PC-3 (cell line): ENCODE measurements around the gene EIF4G1. TPM values are rescaled to one million over a fixed set of nuclear protein-coding genes. Genes with fewer than 3 reads are reported as not detected.

ENCODE experiments used
- ATAC-seq: fragments of 200-7000 bp; cut with Tn5 transposase; 2 replicates; pipeline ENCODE4 v1.9.1; 2020; ENCODE audit warnings: mild to moderate bottlenecking, moderate library complexity
- BruUV-seq: library from RNA; stranded (reverse); fragments of 400-500 nt; replicated peaks from 2 replicates; lab custom pipeline; 2021; lab: Mats Ljungman, UMichigan
- CTCF ChIA-PET: fragments of 300-600 bp; sonication (Branson Sonifier 250); formaldehyde crosslinking; loops from one replicate; lab custom pipeline; 2022; ENCODE audit warnings: antibody characterized with exemption; lab: Charles Lee
- POLR2A ChIA-PET: fragments of 300-600 bp; sonication (Branson Sonifier 250); formaldehyde crosslinking; loops from one replicate; lab custom pipeline; 2022; ENCODE audit warnings: antibody characterized with exemption; ENCODE audit not compliant: unreplicated experiment; lab: Charles Lee
- DNase-seq: peaks from one replicate; pipeline ENCODE4 v3.0.0-alpha.2; 2015
- H2AFZ ChIP-seq: fragments of 300-600 bp; sonication (generic); 2 replicates; pipeline ENCODE4 v1.6.0; 2016; ENCODE audit warnings: antibody characterized with exemption, low read length
- H3F3A ChIP-seq: fragments of 300-600 bp; sonication (generic); one replicate; pipeline ENCODE4 v1.6.0; 2017; ENCODE audit warnings: antibody characterized with exemption, low read length, control low read depth, mild to moderate bottlenecking; ENCODE audit not compliant: unreplicated experiment
- H3K27ac ChIP-seq: fragments of 300-600 bp; sonication (generic); 2 replicates; pipeline ENCODE4 v1.5.1; 2016; ENCODE audit warnings: mild to moderate bottlenecking, low read length
- H3K27me3 ChIP-seq: fragments of 300-600 bp; sonication (generic); 2 replicates; pipeline ENCODE4 v1.6.1; 2016; ENCODE audit warnings: low read length, mixed read lengths
- H3K36me3 ChIP-seq: fragments of 300-600 bp; sonication (generic); 2 replicates; pipeline ENCODE4 v1.6.1; 2016; ENCODE audit warnings: low read depth, mixed run types, low read length, mixed read lengths
- H3K4me1 ChIP-seq: fragments of 300-600 bp; sonication (generic); 2 replicates; pipeline ENCODE4 v1.5.1; 2016; ENCODE audit warnings: low read length; ENCODE audit not compliant: insufficient read depth
- H3K4me2 ChIP-seq: fragments of 300-600 bp; sonication (generic); 2 replicates; pipeline ENCODE4 v1.6.0; 2016; ENCODE audit warnings: low read length
- H3K4me3 ChIP-seq: fragments of 300-600 bp; sonication (generic); 2 replicates; pipeline ENCODE4 v1.5.1; 2016; ENCODE audit warnings: mild to moderate bottlenecking, low read length, mixed read lengths
- H3K79me2 ChIP-seq: fragments of 300-600 bp; sonication (generic); 2 replicates; pipeline ENCODE4 v1.6.1; 2017; ENCODE audit warnings: low read length, mixed read lengths
- H3K9ac ChIP-seq: fragments of 300-600 bp; sonication (generic); 2 replicates; pipeline ENCODE4 v1.6.0; 2016; ENCODE audit warnings: mild to moderate bottlenecking, low read length
- H3K9me2 ChIP-seq: fragments of 300-600 bp; sonication (generic); replicated peaks from 2 replicates; pipeline ENCODE4 v1.6.1; 2016; ENCODE audit warnings: mixed run types, low read length, mixed read lengths
- H3K9me3 ChIP-seq: fragments of 300-600 bp; sonication (generic); 2 replicates; pipeline ENCODE4 v1.6.1; 2016; ENCODE audit warnings: low read length, mixed read lengths
- H4K20me1 ChIP-seq: fragments of 300-600 bp; sonication (generic); 2 replicates; pipeline ENCODE4 v1.6.1; 2016; ENCODE audit warnings: low read length, mixed read lengths
- EZH2 ChIP-seq: fragments of 300-600 bp; sonication (generic); IDR thresholded peaks from one replicate; pipeline ENCODE4 v1.6.1; 2017; ENCODE audit warnings: antibody characterized with exemption, mild to moderate bottlenecking, low read length; ENCODE audit not compliant: unreplicated experiment
- EZH2phosphoT487 ChIP-seq: fragments of 300-600 bp; sonication (generic); IDR thresholded peaks from 2 replicates; pipeline ENCODE4 v1.6.1; 2018; ENCODE audit warnings: mild to moderate bottlenecking, antibody characterized with exemption, low read length, borderline replicate concordance
- intact Hi-C: fragments of 100-400 bp; cut with micrococcal nuclease; formaldehyde crosslinking; loops from 2 replicates; pipeline ENCODE4 v1.9.0; 2023
- total RNA-seq: library from RNA; depleted of rRNA; stranded (reverse); fragments of >200 nt; gene quantifications from 2 replicates; pipeline ENCODE4 v1.2.3, GENCODE V29; 2014
- TF ChIP-seq, protein P1 (sequence below): fragments of 300-600 bp; sonication (generic); conservative IDR thresholded peaks from 2 replicates; pipeline ENCODE4 v1.5.1; 2017; ENCODE audit warnings: antibody characterized with exemption, low read depth, mild to moderate bottlenecking, low read length

Gene EIF4G1
- total RNA-seq, 1 experiment from 2014 or later: 463 TPM

DNA sequence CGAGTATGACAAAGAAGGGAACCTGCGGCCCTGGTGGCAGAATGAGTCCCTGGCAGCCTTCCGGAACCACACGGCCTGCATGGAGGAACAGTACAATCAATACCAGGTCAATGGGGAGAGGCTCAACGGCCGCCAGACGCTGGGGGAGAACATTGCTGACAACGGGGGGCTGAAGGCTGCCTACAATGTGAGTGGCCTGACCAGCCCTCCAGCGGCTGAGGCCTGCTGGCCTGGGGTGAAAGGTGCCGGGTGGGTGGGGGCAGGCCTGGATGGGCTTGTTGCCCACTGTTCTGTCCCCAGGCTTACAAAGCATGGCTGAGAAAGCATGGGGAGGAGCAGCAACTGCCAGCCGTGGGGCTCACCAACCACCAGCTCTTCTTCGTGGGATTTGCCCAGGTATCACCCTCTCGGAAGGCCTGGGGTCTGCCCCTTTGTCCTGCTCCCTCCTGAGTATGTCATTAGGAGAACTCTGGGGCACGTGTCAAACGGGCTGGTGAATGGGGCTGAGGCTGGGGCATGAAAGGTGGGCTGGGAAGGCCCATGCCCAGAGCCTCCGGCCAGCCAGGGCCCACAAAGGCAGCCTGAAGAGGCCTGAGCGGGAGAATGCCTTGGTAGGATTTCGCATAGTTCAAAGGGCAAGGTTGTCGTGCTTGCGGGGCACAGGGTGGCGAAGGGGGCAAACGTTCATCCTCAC is 23.2 kb upstream of the EIF4G1 start:
- no peaks in the 10 kb centered on the region for H3K36me3 ChIP-seq
- no peak for ATAC-seq
- H3K9me3 ChIP-seq: no peaks in the 10 kb centered on the region
- no peaks in the 10 kb centered on the region for H4K20me1 ChIP-seq
- TF ChIP-seq, protein P1, sequence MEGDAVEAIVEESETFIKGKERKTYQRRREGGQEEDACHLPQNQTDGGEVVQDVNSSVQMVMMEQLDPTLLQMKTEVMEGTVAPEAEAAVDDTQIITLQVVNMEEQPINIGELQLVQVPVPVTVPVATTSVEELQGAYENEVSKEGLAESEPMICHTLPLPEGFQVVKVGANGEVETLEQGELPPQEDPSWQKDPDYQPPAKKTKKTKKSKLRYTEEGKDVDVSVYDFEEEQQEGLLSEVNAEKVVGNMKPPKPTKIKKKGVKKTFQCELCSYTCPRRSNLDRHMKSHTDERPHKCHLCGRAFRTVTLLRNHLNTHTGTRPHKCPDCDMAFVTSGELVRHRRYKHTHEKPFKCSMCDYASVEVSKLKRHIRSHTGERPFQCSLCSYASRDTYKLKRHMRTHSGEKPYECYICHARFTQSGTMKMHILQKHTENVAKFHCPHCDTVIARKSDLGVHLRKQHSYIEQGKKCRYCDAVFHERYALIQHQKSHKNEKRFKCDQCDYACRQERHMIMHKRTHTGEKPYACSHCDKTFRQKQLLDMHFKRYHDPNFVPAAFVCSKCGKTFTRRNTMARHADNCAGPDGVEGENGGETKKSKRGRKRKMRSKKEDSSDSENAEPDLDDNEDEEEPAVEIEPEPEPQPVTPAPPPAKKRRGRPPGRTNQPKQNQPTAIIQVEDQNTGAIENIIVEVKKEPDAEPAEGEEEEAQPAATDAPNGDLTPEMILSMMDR: no peak
- TF ChIP-seq EZH2: no peak
- intact Hi-C loops: no loop called here
- H3K27ac ChIP-seq: no peak overlapping the region
- H3K27me3 ChIP-seq: no peaks in the 10 kb centered on the region
- no peak overlapping the region for H3K9ac ChIP-seq
- no peaks in the 10 kb centered on the region for H3K9me2 ChIP-seq
- no peak overlapping the region for H3K4me2 ChIP-seq
- H3K4me1 ChIP-seq: no peaks in the 10 kb centered on the region
- H3F3A ChIP-seq: no peaks in the 10 kb centered on the region
- H3K79me2 ChIP-seq: no peaks in the 10 kb centered on the region
- no peak overlapping the region for H3K4me3 ChIP-seq
- DNase-seq: no peak
- H2AFZ ChIP-seq: no peak overlapping the region
- BruUV-seq: no TSS peak
- POLR2A ChIA-PET: no interaction called here
- CTCF ChIA-PET: no interaction called here

DNA sequence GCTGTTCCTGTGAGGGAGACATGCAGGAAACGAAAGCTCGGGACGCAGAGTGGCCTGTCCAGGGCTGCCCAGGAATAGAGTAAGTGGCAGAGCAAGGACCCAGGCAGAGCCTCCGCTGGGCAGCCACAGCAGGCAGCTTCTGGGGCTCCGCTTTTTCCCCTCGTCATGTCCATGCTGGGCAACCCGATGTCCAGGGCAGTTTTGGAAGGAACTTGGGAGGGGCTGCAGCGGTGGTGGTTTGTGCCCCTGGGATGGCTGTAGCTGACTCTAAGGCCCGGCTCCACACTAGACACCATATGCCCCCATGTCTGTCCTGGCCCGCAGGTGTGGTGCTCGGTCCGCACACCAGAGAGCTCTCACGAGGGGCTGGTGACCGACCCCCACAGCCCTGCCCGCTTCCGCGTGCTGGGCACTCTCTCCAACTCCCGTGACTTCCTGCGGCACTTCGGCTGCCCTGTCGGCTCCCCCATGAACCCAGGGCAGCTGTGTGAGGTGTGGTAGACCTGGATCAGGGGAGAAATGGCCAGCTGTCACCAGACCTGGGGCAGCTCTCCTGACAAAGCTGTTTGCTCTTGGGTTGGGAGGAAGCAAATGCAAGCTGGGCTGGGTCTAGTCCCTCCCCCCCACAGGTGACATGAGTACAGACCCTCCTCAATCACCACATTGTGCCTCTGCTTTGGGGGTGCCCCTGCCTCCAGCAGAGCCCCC is 22.5 kb upstream of the EIF4G1 start:
- POLR2A ChIA-PET: no interaction called here
- TF ChIP-seq, protein P1: no peak
- TF ChIP-seq EZH2 (no peak), EZH2phosphoT487 (no peak)
- DNase-seq (no peak), ATAC-seq (no peak)
- Histone ChIP-seq H4K20me1 (no peaks in the 10 kb centered on the region), H3K4me1 (no peaks in the 10 kb centered on the region), H3K4me3 (no peak overlapping the region), H3K9me3 (no peaks in the 10 kb centered on the region), H3K27ac (no peak overlapping the region), H2AFZ (no peak overlapping the region), H3F3A (no peaks in the 10 kb centered on the region), H3K27me3 (no peaks in the 10 kb centered on the region), H3K36me3 (no peaks in the 10 kb centered on the region), H3K9ac (no peak overlapping the region), H3K79me2 (no peaks in the 10 kb centered on the region), H3K4me2 (no peak overlapping the region), H3K9me2 (no peaks in the 10 kb centered on the region)
- intact Hi-C loops: no loop called here
- CTCF ChIA-PET: no interaction called here
- BruUV-seq: no TSS peak

DNA sequence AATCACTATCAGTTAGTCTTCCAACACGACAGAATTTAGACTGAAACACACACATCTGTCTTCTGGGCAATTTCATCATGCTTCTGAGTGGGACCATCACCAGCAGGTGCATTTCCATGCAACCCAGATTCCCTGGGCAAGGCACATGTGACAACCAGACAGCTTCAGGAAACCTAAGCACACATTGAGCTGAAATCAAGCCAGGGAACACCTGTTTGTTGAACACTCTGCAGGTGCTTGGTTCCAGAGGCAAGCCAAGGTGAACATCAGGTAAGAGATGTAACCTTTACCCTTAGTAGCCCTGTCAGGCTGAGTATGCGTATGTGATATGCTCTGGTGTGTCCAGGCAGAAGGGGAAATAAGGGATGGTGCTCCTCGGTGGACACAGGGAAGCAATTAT is 18.6 kb upstream of the EIF4G1 start:
- Histone ChIP-seq H3K27ac (no peak overlapping the region), H3K4me3 (no peak overlapping the region), H2AFZ (no peak overlapping the region), H3F3A (no peaks in the 10 kb centered on the region), H3K36me3 (peaks cover 6% of the 10 kb centered on the region), H3K79me2 (peaks cover 18% of the 10 kb centered on the region), H3K27me3 (no peaks in the 10 kb centered on the region), H3K9me2 (no peaks in the 10 kb centered on the region), H4K20me1 (peaks cover 4% of the 10 kb centered on the region), H3K4me2 (no peak overlapping the region), H3K4me1 (peaks cover 4% of the 10 kb centered on the region), H3K9ac (no peak overlapping the region), H3K9me3 (no peaks in the 10 kb centered on the region)
- intact Hi-C loops: no loop called here
- CTCF ChIA-PET: no interaction called here
- no peak for ATAC-seq
- no TSS peak for BruUV-seq
- TF ChIP-seq, protein P1: no peak
- TF ChIP-seq EZH2phosphoT487 (no peak), EZH2 (no peak)
- DNase-seq: no peak
- POLR2A ChIA-PET: no interaction called here
